Body of pancreas (tissue), 4 donors: ENCODE measurements around the gene USP17L18. TPM values are rescaled to one million over a fixed set of nuclear protein-coding genes. Genes with fewer than 3 reads are reported as not detected.
"Not testable (repeated sequence)": the region's sequence is repeated elsewhere in the genome, so short reads cannot be mapped to it uniquely, and the experiment has no call there.

Experiments
- ATAC-seq: fragments of 150-250 bp; one replicate; pipeline ENCODE4 v1.9.1; 2016
- DNase-seq, 4 donors: peaks; one replicate each; pipeline ENCODE4 v3.0.0-alpha.2; 2019
- H3K27ac ChIP-seq, 4 donors: fragments of 200-600 bp; sonication (generic); 1 replicate in 3 of 4; 2 replicates in 1 of 4; pipeline versions ENCODE4 v1.5.1 to v1.6.1; 2016 to 2019; ENCODE audit warnings: mild to moderate bottlenecking in 1 of 4, mixed read lengths in 1 of 4, moderate library complexity in 1 of 4
- H3K27me3 ChIP-seq, 2 donors: fragments of 200-600 bp; sonication (generic); one replicate each; pipeline ENCODE4 v1.6.0; 2016; ENCODE audit warnings: mild to moderate bottlenecking in 1 of 2
- H3K36me3 ChIP-seq, 2 donors: fragments of 200-600 bp; sonication (generic); replicated peaks in 1 of 2; 2 replicates each; pipeline ENCODE4 v1.5.1; 2016; ENCODE audit warnings: low read depth in 2 of 2; ENCODE audit not compliant: insufficient read depth in 1 of 2
- H3K4me1 ChIP-seq: fragments of 200-600 bp; sonication (generic); one replicate; pipeline ENCODE4 v1.6.0; 2016
- H3K4me3 ChIP-seq, 2 donors: fragments of 200-600 bp; sonication (generic); 1 replicate in 1 of 2; 2 replicates in 1 of 2; pipeline ENCODE4 v1.5.1; 2016 to 2019
- H3K9me3 ChIP-seq, 3 donors: fragments of 200-600 bp; sonication (generic); 1 replicate in 2 of 3; 2 replicates in 1 of 3; pipeline ENCODE4 v1.5.1; 2016
- WGBS, 2 donors: methylation state at CpG; one replicate each; pipeline ENCODE4 v1.1.5; 2017; 5-methylcytosine and 5-hydroxymethylcytosine counted together
- intact Hi-C: fragments of 100-400 bp; cut with DNase I; formaldehyde crosslinking; loops from one replicate; pipeline ENCODE4 v1.15.1; 2023
- total RNA-seq, 2 donors: library from RNA; depleted of rRNA; stranded (reverse); fragments of >200 nt; gene quantifications; one replicate each; pipeline ENCODE4 v1.1.0, GENCODE V29; 2016

The USP17L18 gene
- total RNA-seq, 2 donors from 2014 or later, result not detected

- H3K4me3 ChIP-seq, H3K36me3 ChIP-seq, intact Hi-C loops, H3K27me3 ChIP-seq, H3K4me1 ChIP-seq, H3K9me3 ChIP-seq, H3K27ac ChIP-seq, DNase-seq, ATAC-seq: not testable (repeated sequence)
- WGBS, 2 donors, result no CpG with 5 or more reads among the region's 15 CpGs
Observed at GRCh38 chr4:9257824-9258223, 9.4 kb downstream of the USP17L18 start, which contains the start of gene USP17L20. TSS of gene USP17L20 (plus strand) at chr4:9258124. CDS start at chr4:9258124, 0 bp downstream.

GRCh38 chr4:9262572-9262971 lies 14.1 kb downstream of the USP17L18 start, which contains the start of gene USP17L21:
TSS of gene USP17L21 (plus strand) at chr4:9262872. CDS start at chr4:9262872, 0 bp downstream.
- H3K36me3 ChIP-seq, H3K9me3 ChIP-seq, H3K4me3 ChIP-seq, H3K4me1 ChIP-seq, intact Hi-C loops, H3K27ac ChIP-seq, DNase-seq, ATAC-seq, H3K27me3 ChIP-seq: not testable (repeated sequence)
- WGBS, 2 donors, result no CpG with 5 or more reads among the region's 13 CpGs

DNA sequence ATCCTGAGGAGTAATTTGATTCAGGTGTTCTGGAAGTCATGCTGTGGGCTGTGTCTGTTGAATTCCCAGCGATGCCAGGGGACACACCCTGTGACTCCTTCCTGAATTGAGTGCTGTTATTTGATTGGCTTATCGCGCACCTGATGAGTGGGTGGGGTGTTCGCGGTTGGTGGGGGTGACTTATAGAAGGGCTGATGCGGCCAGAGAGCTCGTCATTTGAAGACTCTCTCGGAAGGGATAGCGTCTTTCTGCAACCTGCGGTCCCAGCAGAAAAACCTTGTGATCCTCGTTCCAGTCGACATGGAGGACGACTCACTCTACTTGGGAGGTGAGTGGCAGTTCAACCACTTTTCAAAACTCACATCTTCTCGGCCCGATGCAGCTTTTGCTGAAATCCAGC lies 18.9 kb downstream of the USP17L18 start, which contains the start of gene USP17L22:
USP17L22 (plus strand) TSS at position 301 of the 400 bp plus-strand sequence; CDS start at position 301, 0 bp downstream.
- ATAC-seq, H3K9me3 ChIP-seq, H3K4me3 ChIP-seq, DNase-seq, H3K36me3 ChIP-seq, H3K4me1 ChIP-seq, H3K27ac ChIP-seq, intact Hi-C loops, H3K27me3 ChIP-seq: not testable (repeated sequence)
- WGBS, 2 donors, result no CpG with 5 or more reads among the region's 15 CpGs

DNA sequence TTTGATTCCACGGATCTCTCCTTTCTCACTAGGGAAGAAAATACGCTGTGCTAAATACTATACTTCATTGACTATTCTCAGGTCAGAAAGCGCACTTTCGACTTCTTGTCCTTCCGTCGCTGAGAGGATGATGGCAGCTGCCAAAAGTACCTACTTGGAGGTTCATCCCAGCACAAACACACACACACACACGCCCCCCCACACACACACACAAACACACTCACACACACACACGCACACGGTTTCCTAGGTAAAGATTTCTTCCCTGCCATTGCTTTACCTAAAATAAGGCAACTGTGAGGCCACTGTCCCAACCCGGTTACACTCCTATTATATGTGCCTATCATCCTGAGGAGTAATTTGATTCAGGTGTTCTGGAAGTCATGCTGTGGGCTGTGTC lies 23.3 kb downstream of the USP17L18 start:
- H3K4me1 ChIP-seq, H3K9me3 ChIP-seq, ATAC-seq, H3K27me3 ChIP-seq, H3K4me3 ChIP-seq, H3K27ac ChIP-seq, H3K36me3 ChIP-seq, intact Hi-C loops: not testable (repeated sequence)
- DNase-seq, result peak; percentile 26 to 48 (median 36)
- 72 to 77% methylated on average over 8 of the region's 10 CpGs for WGBS, 2 donors

Other genes starting within 250 kb of the USP17L18 start
- gene FAM90A26, start 78.2 kb upstream of the USP17L18 start, total RNA-seq, result not detected
- gene USP17L10, start 38.0 kb upstream of the USP17L18 start, total RNA-seq, result not detected
- not detected for gene USP17L11, start 33.2 kb upstream of the USP17L18 start, total RNA-seq
- gene USP17L12, start 28.5 kb upstream of the USP17L18 start, total RNA-seq, result not detected
- not detected for gene USP17L13, start 23.7 kb upstream of the USP17L18 start, total RNA-seq
- not detected for gene USP17L15, start 14.2 kb upstream of the USP17L18 start, total RNA-seq
- gene USP17L17, start 4.8 kb upstream of the USP17L18 start, total RNA-seq, result not detected
- not detected for gene USP17L19, start 4.7 kb downstream of the USP17L18 start, total RNA-seq
- gene USP17L20, start 9.5 kb downstream of the USP17L18 start, total RNA-seq, result not detected
- not detected for gene USP17L21, start 14.2 kb downstream of the USP17L18 start, total RNA-seq
- gene USP17L22, start 19.0 kb downstream of the USP17L18 start, total RNA-seq, result not detected
- not detected for gene USP17L24, start 76.5 kb downstream of the USP17L18 start, total RNA-seq
- not detected for gene USP17L25, start 81.3 kb downstream of the USP17L18 start, total RNA-seq
- not detected for gene USP17L26, start 86.0 kb downstream of the USP17L18 start, total RNA-seq
- not detected for gene USP17L5, start 90.8 kb downstream of the USP17L18 start, total RNA-seq
- not detected for gene USP17L27, start 95.5 kb downstream of the USP17L18 start, total RNA-seq
- gene USP17L28, start 100.3 kb downstream of the USP17L18 start, total RNA-seq, result not detected
- gene USP17L29, start 105.0 kb downstream of the USP17L18 start, total RNA-seq, result not detected
- gene USP17L30, start 114.5 kb downstream of the USP17L18 start, total RNA-seq, result not detected
- gene DEFB131A, start 195.8 kb downstream of the USP17L18 start, total RNA-seq, result not detected